Breast epithelium (tissue), 3 donors: ENCODE data around the gene HOXD9.

Source experiments
- POLR2AphosphoS5 ChIP-seq, 3 donors: sonication (generic); formaldehyde crosslinking; IDR thresholded peaks; one replicate each; pipeline ENCODE4 v1.6.1; 2017; ENCODE audit warnings: antibody characterized with exemption in 3 of 3
- TF ChIP-seq, protein P1 (sequence below), 3 donors: fragments of 450-650 bp; IDR thresholded peaks; one replicate each; pipeline ENCODE4 v1.5.1; 2016 to 2017; ENCODE audit warnings: antibody characterized with exemption in 3 of 3, mild to moderate bottlenecking in 3 of 3, moderate library complexity in 3 of 3

DNA sequence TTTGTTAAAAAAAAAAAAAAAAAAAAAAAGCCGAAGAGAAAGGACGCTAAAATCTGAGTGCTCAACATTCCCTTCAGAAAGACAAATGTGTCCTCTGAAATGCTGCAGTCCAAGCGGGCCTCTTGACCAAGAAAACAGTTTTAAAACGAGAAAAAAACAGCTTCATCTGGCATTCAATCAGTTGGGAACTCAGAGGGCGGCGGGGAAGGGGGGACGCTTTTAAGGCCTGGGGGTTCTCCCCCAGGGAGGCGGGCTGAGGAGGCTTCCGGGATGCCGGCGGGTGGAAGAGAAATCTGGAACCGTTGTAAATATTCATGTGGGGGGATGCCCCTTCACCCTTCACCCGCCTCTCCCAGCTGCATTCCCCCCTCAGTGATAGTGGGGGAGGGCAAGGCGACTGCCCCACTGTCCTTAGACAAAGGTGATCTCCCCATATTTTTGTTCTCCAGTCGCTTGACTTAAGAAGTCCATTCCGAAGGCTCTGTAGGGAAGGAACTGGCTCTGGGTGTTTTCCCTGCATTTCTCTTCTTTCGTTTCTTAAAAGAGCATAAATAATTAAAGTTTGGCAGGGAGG is 18.7 kb upstream of the HOXD9 start:
- TF ChIP-seq, protein P1, sequence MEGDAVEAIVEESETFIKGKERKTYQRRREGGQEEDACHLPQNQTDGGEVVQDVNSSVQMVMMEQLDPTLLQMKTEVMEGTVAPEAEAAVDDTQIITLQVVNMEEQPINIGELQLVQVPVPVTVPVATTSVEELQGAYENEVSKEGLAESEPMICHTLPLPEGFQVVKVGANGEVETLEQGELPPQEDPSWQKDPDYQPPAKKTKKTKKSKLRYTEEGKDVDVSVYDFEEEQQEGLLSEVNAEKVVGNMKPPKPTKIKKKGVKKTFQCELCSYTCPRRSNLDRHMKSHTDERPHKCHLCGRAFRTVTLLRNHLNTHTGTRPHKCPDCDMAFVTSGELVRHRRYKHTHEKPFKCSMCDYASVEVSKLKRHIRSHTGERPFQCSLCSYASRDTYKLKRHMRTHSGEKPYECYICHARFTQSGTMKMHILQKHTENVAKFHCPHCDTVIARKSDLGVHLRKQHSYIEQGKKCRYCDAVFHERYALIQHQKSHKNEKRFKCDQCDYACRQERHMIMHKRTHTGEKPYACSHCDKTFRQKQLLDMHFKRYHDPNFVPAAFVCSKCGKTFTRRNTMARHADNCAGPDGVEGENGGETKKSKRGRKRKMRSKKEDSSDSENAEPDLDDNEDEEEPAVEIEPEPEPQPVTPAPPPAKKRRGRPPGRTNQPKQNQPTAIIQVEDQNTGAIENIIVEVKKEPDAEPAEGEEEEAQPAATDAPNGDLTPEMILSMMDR (IDR thresholded peaks at IDR 0.05): no peak
- TF ChIP-seq POLR2AphosphoS5 (IDR thresholded peaks at IDR 0.05): no peak
